Activated CD8-positive, alpha-beta T cell treated with anti-CD3 and anti-CD28 coated beads for 36 hours (primary cell): Measurements from ENCODE around the gene YKT6. TPM values are rescaled to one million over a fixed set of nuclear protein-coding genes. Genes with fewer than 3 reads are reported as not detected.

Experiments used
- ATAC-seq: fragments of 200-7000 bp; cut with Tn5 transposase; one replicate; pipeline ENCODE4 v1.10.0; 2021; ENCODE audit warnings: mild to moderate bottlenecking, moderate library complexity
- CTCF ChIA-PET: fragments of 350-600 bp; sonication (Branson Sonifier 250); formaldehyde crosslinking; loops from one replicate; lab custom pipeline; 2021; ENCODE audit warnings: antibody characterized with exemption; lab: Charles Lee
- POLR2A ChIA-PET: fragments of 350-600 bp; sonication (Branson Sonifier 250); formaldehyde crosslinking; loops from one replicate; lab custom pipeline; 2021; ENCODE audit warnings: antibody characterized with exemption; lab: Charles Lee
- DNase-seq: peaks from one replicate; pipeline ENCODE4 v3.0.0-alpha.2; 2020
- H3K27ac Mint-ChIP-seq: one replicate; pipeline ENCODE4 v1.8.0; 2021; ENCODE audit warnings: mild to moderate bottlenecking, mixed read lengths
- H3K27me3 Mint-ChIP-seq: one replicate; pipeline ENCODE4 v1.8.0; 2021; ENCODE audit warnings: mixed read lengths
- H3K36me3 Mint-ChIP-seq: one replicate; pipeline ENCODE4 v1.8.0; 2021; ENCODE audit warnings: low read depth, mixed read lengths
- H3K4me1 Mint-ChIP-seq: one replicate; pipeline ENCODE4 v1.8.0; 2021; ENCODE audit warnings: low read depth, mixed read lengths
- H3K4me3 Mint-ChIP-seq: one replicate; pipeline ENCODE4 v1.8.0; 2021; ENCODE audit warnings: mild to moderate bottlenecking, moderate library complexity, mixed read lengths
- H3K9me3 Mint-ChIP-seq: one replicate; pipeline ENCODE4 v1.8.0; 2021; ENCODE audit warnings: mixed read lengths
- intact Hi-C: fragments of 100-400 bp; cut with micrococcal nuclease; formaldehyde crosslinking; loops from one replicate; pipeline ENCODE4 v1.10.0; 2022
- total RNA-seq, 2 experiments: library from RNA; stranded (reverse); gene quantifications; one replicate each; pipeline ENCODE4 v1.2.3, GENCODE V29; 2021
- TF ChIP-seq, protein P1 (sequence below): fragments of 200-600 bp; IDR thresholded peaks from one replicate; pipeline ENCODE4 v1.8.0; 2022; ENCODE audit warnings: antibody characterized with exemption, mild to moderate bottlenecking

The YKT6 gene
- total RNA-seq, 2 experiments from 2014 or later, result 49.3 to 50.9 TPM

DNA sequence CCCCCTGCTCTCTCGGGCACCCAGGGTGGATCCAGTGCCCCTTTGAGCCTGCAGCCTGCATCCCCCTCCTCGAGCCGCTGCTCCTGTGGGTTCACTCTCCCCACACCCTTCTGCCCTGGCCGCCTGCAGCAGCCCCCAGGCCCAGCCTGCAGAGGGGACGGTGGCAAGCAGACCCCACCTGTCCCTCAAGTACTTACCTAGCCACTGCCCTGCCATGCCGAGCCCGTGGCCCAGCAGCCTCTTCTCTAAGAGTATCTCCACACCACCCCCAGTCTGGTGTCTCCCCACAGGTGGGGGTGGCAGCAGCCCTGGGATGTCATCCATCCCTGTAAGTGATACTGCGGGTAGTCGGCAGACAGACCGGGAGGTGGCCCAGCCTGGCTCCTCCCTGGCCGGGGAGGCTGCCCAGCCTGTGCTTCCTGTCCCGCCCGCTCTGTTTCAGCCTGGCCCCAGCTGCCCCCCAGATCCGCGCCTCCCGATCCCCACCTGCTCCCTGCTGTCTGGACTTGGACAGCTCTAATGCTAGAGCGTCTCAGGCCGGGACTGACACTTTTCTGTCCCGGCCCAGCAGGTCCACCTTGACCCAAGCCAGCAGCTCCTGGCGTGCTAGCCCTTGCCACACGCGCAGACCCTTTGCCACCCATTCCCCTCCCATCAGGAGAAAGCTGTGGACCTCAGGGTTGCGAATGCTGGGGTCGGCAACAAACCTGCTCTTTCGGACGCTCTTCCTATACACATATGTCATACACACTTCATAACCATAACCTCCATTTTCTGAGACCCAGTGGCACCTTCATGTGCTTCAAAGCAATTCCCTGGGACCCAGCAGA, 25.0 kb downstream of the YKT6 start:
- TF ChIP-seq, protein P1, sequence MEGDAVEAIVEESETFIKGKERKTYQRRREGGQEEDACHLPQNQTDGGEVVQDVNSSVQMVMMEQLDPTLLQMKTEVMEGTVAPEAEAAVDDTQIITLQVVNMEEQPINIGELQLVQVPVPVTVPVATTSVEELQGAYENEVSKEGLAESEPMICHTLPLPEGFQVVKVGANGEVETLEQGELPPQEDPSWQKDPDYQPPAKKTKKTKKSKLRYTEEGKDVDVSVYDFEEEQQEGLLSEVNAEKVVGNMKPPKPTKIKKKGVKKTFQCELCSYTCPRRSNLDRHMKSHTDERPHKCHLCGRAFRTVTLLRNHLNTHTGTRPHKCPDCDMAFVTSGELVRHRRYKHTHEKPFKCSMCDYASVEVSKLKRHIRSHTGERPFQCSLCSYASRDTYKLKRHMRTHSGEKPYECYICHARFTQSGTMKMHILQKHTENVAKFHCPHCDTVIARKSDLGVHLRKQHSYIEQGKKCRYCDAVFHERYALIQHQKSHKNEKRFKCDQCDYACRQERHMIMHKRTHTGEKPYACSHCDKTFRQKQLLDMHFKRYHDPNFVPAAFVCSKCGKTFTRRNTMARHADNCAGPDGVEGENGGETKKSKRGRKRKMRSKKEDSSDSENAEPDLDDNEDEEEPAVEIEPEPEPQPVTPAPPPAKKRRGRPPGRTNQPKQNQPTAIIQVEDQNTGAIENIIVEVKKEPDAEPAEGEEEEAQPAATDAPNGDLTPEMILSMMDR, result no peak
- no peak overlapping the region for H3K27ac Mint-ChIP-seq
- CTCF ChIA-PET, result no interaction called here

DNA sequence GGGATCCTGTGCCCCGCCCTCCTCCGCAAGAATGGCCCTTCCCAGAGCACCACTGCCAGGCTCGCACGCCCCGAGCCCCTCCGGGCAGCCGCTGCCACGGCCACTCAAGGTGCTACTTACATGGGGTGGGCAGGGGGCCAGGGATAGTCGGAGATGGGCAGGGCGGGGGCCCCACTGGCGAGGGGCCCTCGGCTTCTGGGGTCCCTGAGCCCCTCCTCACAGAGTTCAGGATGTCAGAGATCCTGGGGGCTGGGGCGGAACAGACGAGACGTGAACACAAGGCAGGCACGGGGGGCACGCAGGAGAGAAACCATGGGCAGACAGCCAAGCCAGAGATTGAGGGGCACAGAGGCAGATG, 25.6 kb downstream of the YKT6 start:
- no peaks in the 10 kb centered on the region for H3K4me1 Mint-ChIP-seq
- no peak overlapping the region for H3K4me3 Mint-ChIP-seq
- TF ChIP-seq, protein P1, result no peak

More for the DNA sequence above, 25.0 kb downstream of the YKT6 start:
- intact Hi-C loops, result no loop called here
- Mint-ChIP-seq H3K4me3 (no peak overlapping the region), H3K36me3 (no peaks in the 10 kb centered on the region), H3K27me3 (no peaks in the 10 kb centered on the region), H3K9me3 (no peaks in the 10 kb centered on the region), H3K4me1 (no peaks in the 10 kb centered on the region)
- POLR2A ChIA-PET, result no interaction called here
- ATAC-seq (no peak), DNase-seq (no peak)

DNA sequence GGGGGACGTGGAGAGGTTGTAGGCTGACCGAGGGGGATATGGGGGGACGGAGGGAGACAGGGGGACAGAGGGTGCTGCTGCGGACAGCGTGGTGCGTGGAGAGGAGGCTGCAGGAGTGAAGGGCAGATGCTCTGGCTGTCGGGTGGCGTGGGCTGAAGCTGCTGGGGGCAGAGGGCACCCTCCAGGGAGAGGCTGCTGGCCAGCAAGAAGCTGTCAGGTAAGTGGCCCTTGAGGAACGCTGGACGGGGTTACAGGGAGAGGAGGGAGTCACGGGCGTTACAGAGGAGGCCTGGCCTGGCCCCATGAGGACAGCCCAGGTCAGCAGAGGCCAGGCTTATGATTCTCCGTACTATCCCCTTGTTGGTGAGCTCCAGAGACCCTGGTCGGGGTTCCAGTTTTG, 27.1 kb downstream of the YKT6 start:
- intact Hi-C loops, result no loop called here
- ChIA-PET POLR2A (no interaction called here), CTCF (no interaction called here)
- TF ChIP-seq, protein P1, result no peak
- DNase-seq (no peak), ATAC-seq (no peak)
- no peaks in the 10 kb centered on the region for H3K9me3 Mint-ChIP-seq
- no peak overlapping the region for H3K4me3 Mint-ChIP-seq
- H3K4me1 Mint-ChIP-seq, result no peaks in the 10 kb centered on the region
- H3K27ac Mint-ChIP-seq, result no peak overlapping the region
- no peaks in the 10 kb centered on the region for H3K27me3 Mint-ChIP-seq
- H3K36me3 Mint-ChIP-seq, result no peaks in the 10 kb centered on the region

More for the DNA sequence above, 25.6 kb downstream of the YKT6 start:
- no peaks in the 10 kb centered on the region for H3K36me3 Mint-ChIP-seq
- CTCF ChIA-PET, result no interaction called here
- intact Hi-C loops, result no loop called here
- H3K9me3 Mint-ChIP-seq, result no peaks in the 10 kb centered on the region
- POLR2A ChIA-PET, result no interaction called here
- H3K27me3 Mint-ChIP-seq, result no peaks in the 10 kb centered on the region
- H3K27ac Mint-ChIP-seq, result no peak overlapping the region
- ATAC-seq, result no peak
- DNase-seq, result no peak

DNA sequence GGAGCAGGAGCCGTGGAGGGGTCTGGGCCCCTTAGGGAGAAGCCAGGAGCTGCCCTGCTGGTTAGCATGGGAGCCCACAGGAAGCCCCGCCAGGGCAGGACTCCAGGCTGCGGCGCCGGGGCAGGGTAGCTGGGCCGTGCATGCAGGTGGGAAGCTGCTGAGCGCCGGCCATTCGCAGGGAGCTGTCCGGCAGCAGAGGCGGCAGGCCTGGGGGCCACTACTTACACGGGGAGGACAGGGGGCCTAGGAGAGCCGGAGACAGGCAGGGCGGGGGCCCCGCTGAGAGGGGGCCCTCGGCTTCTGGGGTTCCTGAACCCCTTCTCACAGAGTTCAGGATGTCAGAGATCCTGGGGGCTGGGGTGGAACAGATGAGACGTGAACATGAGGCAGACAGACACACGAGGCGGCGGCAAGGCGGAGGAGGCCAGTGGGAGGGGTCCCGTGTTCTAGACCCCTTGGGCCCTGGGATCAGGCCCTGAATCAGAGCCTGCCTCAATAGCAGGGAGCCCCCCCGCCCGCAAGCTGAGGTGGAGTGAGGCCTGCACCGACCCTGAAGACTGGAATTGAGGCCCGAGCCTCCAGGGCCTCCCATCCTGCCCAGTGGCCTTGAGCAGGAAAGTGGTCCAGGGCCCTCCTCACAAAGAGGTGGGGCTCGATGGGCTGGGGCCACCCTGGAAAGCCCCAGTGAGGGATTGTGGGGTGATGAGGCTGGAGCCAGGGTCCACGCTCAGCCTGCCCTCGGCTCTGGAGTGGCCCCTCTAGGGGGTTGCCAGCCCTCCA, 28.0 kb downstream of the YKT6 start:
- H3K27me3 Mint-ChIP-seq, result no peaks in the 10 kb centered on the region
- TF ChIP-seq, protein P1, result no peak
- no peaks in the 10 kb centered on the region for H3K9me3 Mint-ChIP-seq
- no peaks in the 10 kb centered on the region for H3K4me1 Mint-ChIP-seq
- intact Hi-C loops, result no loop called here
- ATAC-seq (no peak), DNase-seq (no peak)
- POLR2A ChIA-PET, result no interaction called here
- CTCF ChIA-PET, result no interaction called here
- H3K4me3 Mint-ChIP-seq, result no peak overlapping the region
- H3K36me3 Mint-ChIP-seq, result no peaks in the 10 kb centered on the region
- H3K27ac Mint-ChIP-seq, result no peak overlapping the region

DNA sequence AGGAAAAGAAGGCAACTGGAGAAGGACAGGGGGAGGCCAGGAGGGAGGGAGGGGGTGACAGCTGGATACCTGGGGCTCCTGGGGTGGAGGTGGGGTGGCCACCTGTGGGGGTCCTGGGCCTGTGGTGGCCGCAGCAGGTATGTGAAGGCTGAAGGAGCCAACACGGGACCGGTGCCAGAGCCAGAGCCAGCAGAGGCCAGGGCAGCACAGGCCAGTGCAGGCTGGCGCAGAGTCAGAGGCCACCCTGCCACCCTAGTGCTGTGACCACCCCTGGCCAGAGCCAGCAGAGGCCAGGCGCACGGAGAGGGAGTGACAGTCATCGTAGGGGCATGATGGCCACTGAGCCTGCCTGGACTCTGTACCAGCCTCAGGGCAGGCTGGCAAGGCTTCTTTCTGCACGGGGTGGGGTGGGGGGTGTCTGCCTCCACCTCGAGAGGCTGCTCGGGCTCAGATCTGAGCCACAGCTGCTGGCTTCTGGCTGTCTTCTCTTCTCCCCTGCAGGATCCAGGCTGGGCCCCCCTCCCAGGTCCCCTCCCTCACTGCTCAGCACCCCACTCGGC, 28.8 kb downstream of the YKT6 start:
- Mint-ChIP-seq H3K9me3 (no peaks in the 10 kb centered on the region), H3K4me3 (no peak overlapping the region), H3K27me3 (no peaks in the 10 kb centered on the region), H3K36me3 (no peaks in the 10 kb centered on the region), H3K4me1 (no peaks in the 10 kb centered on the region), H3K27ac (no peak overlapping the region)
- TF ChIP-seq, protein P1, result no peak
- ChIA-PET POLR2A (no interaction called here), CTCF (no interaction called here)
- ATAC-seq (no peak), DNase-seq (no peak)
- intact Hi-C loops, result no loop called here
